ENCODE data around the gene TNIK. TPM values are rescaled to one million over a fixed set of nuclear protein-coding genes. Genes with fewer than 3 reads are reported as not detected.

Gene TNIK
- total and polyA plus RNA-seq, 10 donors: 0.85 to 34.5 (median 14.1) TPM

DNA sequence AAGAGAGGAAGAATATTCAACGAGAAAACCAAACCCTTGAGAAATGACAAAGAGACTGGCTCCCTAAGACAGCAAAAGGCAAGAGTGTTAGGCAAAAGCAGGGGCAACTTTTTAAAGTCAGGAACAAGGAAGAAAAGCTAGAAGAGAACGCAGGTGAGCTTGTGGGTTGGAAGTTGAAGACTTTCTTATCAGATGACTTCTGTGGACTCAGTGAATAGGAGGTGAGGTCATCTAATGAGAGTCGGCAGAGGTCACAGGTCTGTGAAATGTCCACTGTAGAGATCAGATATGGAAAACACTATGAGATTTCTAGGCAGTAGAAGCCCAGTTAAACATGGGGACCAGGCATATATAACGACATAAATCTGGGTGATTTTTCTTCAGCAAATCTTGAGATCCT is 27.2 kb upstream of the TNIK start:
- no peaks in the 10 kb centered on the region for H3K27me3 ChIP-seq (replicated peaks in 1 of 7)
- peaks cover 0 to 13% (median 2%) of the 10 kb centered on the region in 6 donors for H3K4me1 ChIP-seq
- DNase-seq: no peak
- TF ChIP-seq POLR2A (IDR thresholded peaks at IDR 0.05): no peak
- TF ChIP-seq POLR2AphosphoS5 (IDR thresholded peaks at IDR 0.05): no peak
- TF ChIP-seq, protein P1, sequence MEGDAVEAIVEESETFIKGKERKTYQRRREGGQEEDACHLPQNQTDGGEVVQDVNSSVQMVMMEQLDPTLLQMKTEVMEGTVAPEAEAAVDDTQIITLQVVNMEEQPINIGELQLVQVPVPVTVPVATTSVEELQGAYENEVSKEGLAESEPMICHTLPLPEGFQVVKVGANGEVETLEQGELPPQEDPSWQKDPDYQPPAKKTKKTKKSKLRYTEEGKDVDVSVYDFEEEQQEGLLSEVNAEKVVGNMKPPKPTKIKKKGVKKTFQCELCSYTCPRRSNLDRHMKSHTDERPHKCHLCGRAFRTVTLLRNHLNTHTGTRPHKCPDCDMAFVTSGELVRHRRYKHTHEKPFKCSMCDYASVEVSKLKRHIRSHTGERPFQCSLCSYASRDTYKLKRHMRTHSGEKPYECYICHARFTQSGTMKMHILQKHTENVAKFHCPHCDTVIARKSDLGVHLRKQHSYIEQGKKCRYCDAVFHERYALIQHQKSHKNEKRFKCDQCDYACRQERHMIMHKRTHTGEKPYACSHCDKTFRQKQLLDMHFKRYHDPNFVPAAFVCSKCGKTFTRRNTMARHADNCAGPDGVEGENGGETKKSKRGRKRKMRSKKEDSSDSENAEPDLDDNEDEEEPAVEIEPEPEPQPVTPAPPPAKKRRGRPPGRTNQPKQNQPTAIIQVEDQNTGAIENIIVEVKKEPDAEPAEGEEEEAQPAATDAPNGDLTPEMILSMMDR (IDR thresholded peaks at IDR 0.05 in 8 of 11, conservative IDR thresholded peaks at IDR 0.05 in 3 of 11): no peak
- no peak overlapping the region for H3K27ac ChIP-seq
- no peak overlapping the region for H3K4me3 ChIP-seq
- WGBS, 5 donors: 75 to 84% (median 78%) methylated on average over 4 of the region's 4 CpGs
- intact Hi-C loops (cut with DNase I; ENCODE audit: low total_unique reads): no loop called here
- no peaks in the 10 kb centered on the region for H3K36me3 ChIP-seq
- no peaks in the 10 kb centered on the region for H3K9me3 ChIP-seq

DNA sequence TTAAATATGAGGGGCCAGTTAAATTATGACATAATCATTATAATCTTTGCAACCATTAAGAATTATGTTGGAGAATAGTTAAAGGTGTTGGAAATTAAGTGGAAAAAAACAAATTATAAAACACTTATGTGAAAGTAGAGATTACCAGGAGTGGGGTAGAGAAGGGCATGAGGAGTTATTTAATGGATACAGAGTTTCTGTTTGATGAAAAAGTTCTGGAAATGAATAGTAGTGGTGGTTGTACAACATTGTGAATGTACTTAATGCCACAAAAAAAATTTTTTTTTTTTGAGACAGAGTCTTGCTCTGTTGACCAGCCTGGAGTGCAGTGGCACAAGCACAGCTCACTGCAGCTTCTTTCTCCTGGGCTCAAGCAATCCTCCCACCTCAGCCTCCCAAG is 25.1 kb upstream of the TNIK start:
- intact Hi-C loops (cut with DNase I; ENCODE audit: low total_unique reads): no loop called here
- Histone ChIP-seq H3K9me3 (no peaks in the 10 kb centered on the region), H3K36me3 (no peaks in the 10 kb centered on the region), H3K27me3 (replicated peaks in 1 of 7) (no peaks in the 10 kb centered on the region), H3K4me1 (no peaks in the 10 kb centered on the region), H3K4me3 (no peak overlapping the region), H3K27ac (no peak overlapping the region)
- no peak for DNase-seq
- TF ChIP-seq, protein P1 (IDR thresholded peaks at IDR 0.05 in 8 of 11, conservative IDR thresholded peaks at IDR 0.05 in 3 of 11): no peak
- TF ChIP-seq POLR2A (IDR thresholded peaks at IDR 0.05) (no peak), POLR2AphosphoS5 (IDR thresholded peaks at IDR 0.05) (no peak)

DNA sequence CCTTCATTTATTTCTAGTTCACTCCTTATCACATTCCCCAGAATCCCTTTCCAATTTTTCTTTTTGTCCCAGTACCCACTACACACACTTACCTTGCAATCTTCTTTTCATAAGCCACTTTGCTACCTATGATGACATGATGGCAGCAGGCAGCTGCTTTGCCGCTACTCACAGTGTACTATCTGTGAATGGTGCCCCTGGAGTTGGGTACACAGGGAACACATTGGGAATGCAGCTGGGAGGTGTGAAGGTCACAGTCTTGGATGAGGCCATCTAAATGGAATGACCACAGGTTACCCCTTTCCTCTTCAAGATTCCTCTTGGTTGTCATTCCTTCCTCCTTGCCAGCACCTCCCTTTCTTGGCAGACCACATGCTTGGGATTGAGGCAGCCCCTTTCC is 20.8 kb upstream of the TNIK start:
- WGBS, 5 donors: 94 to 100% (median 96%) methylated on average over 1 of the region's 1 CpG
- intact Hi-C loops (cut with DNase I; ENCODE audit: low total_unique reads): no loop called here

DNA sequence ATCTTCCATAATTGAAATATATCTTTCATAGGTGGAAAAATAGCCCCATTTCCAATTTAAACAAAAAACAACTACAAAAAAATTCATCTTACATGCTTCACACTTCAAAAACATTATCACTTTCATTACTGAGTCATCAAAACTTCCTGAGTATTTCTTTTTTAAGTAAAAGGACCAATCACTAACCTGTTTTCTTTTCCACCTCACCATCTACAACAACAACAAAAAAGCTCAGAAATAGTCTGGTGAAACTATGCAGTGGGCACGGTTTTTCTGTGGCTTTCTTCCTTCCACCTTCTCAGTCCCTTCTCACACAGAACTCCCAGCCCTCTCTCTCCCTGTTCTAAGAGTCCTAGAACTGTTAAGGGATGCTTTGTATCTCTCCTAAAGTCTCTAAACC is 20.3 kb upstream of the TNIK start:
- no peaks in the 10 kb centered on the region for H3K36me3 ChIP-seq
- no peak overlapping the region for H3K4me3 ChIP-seq
- intact Hi-C loops (cut with DNase I; ENCODE audit: low total_unique reads): no loop called here
- no peaks in the 10 kb centered on the region for H3K4me1 ChIP-seq
- H3K9me3 ChIP-seq: peaks cover 0 to 4% (median 0%) of the 10 kb centered on the region in 8 donors
- H3K27me3 ChIP-seq (replicated peaks in 1 of 7): no peaks in the 10 kb centered on the region
- no peak for DNase-seq
- peak overlapping the region in 1 of 8 donors; percentile 19 for H3K27ac ChIP-seq
- WGBS, 5 donors: 21 to 43% (median 34%) methylated on average over 1 of the region's 1 CpG
- TF ChIP-seq, protein P1 (IDR thresholded peaks at IDR 0.05 in 8 of 11, conservative IDR thresholded peaks at IDR 0.05 in 3 of 11): no peak
- TF ChIP-seq POLR2A (IDR thresholded peaks at IDR 0.05) (no peak), POLR2AphosphoS5 (IDR thresholded peaks at IDR 0.05) (no peak)

More for the DNA sequence above, 20.8 kb upstream of the TNIK start:
- TF ChIP-seq, protein P1 (IDR thresholded peaks at IDR 0.05 in 8 of 11, conservative IDR thresholded peaks at IDR 0.05 in 3 of 11): no peak
- TF ChIP-seq POLR2A (IDR thresholded peaks at IDR 0.05) (no peak), POLR2AphosphoS5 (IDR thresholded peaks at IDR 0.05) (no peak)
- no peaks in the 10 kb centered on the region for H3K27me3 ChIP-seq (replicated peaks in 1 of 7)
- no peak overlapping the region for H3K27ac ChIP-seq
- peaks cover 0 to 4% (median 0%) of the 10 kb centered on the region in 8 donors for H3K9me3 ChIP-seq
- H3K4me1 ChIP-seq: no peaks in the 10 kb centered on the region
- no peak for DNase-seq
- H3K4me3 ChIP-seq: no peak overlapping the region
- H3K36me3 ChIP-seq: no peaks in the 10 kb centered on the region
